Right hindlimb (tissue), 1 donor: ENCODE results near the gene FBXO15.

Source experiments
- DNase-seq: peaks from one replicate; pipeline ENCODE4 v3.0.0-alpha.2; 2018

The FBXO15 gene

DNA sequence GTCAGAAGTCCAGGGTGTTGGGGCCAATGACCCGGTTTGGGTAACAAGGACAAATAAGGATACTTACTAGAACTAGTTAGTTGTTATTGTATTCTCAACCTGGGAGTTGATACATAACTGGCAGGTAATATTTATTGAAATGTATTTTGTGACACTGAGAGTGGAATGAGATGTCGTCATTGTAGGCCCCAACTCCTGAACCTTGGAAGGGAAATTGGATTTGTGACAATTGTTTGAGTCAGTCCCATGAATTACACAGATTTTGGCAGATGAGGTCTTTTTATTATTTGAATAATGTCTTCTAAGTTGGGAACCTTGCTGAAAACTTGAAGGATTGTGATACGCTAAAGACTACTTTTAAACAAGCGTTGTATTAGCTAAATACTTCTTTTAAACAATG, 5.7 kb upstream of the FBXO15 start:
- no peak for DNase-seq

DNA sequence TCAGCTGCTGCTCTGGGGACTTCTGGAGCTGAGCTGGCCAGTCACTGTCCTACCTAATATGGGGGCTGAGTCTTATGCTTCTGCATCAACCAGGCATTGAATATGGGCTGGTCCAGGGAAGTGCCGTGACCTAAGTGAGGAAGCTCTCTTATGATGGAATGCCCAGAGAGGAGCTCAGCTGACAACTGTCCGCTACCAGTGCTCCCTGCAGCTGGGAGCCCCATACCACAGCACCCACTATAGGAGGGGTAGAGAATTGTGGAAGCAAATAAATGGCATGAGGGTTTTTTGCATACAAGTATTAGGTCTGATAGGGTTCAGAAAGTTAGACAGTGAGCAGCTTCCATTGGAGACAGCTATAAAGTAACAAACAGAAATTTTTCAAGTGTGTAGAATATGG, 5.2 kb upstream of the FBXO15 start:
- DNase-seq = no peak

DNA sequence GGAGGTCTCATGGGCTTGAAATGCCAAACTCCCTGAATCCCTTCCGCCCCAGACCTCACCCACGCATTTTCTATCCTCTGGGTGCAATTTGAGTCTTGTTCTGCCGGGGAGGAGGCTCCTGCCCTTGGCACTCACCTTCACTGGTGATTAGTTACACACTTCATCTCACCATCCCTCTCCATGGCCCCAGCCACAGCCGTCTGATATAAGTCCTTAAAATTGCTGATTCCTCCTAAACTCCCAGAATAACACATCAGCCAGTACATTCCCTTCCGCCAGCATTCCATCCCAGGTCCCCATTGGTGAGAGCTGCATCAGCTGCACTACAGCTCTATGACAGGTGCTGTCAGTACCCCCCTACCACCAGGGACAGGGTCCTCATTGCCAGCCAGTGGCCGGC, 4.6 kb upstream of the FBXO15 start:
- DNase-seq = no peak

- no peak for DNase-seq
Observed at GRCh38 chr18:74149878-74150277, 2.2 kb upstream of the FBXO15 start.

DNA sequence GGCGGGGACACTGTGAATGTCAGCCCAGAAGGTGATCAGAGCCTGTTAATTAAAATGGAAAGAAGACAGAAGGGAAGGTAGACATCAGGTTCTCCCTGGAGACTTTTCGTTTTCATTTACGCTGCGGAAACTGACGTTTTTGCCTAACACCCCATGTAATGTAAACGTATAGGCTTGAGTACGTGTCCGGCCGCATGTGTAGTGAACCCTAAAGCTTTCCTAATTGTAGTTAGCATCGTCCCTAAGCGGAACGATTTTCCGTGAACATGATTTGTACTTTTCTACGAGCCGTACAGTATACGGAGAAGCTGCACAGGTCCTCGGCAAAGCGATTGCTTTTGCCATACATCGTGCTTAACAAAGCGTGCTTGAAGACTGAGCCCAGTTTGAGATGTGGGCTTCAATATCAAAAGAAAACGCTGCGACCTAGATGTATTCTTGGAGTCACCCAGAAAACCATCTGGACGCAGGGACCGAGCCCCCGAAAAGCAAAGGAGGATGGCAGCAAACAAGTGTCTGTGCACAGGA, 973 bp upstream of the FBXO15 start:
- DNase-seq = no peak

- no peak for DNase-seq
Observed at GRCh38 chr18:74147491-74147778, 199 bp downstream of the FBXO15 start.

DNA sequence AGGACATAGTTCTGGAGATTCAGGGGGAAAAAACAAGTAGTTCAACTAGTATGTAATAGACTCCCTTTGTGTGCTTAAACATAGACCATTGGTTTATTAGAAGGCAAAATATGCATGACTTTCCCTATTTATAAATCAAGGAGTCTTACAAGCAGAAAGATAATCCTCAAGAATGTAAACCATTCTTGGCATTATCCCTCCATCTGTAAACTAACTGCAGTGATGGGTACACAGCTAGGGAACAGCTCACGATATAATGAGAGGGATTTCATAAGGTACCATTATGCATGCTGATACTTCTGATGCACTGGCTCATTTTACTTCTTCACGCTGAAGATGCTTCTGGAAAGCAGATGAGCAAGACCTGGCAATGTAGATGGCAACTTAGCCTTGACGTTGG, 878 bp downstream of the FBXO15 start:
- no peak for DNase-seq

DNA sequence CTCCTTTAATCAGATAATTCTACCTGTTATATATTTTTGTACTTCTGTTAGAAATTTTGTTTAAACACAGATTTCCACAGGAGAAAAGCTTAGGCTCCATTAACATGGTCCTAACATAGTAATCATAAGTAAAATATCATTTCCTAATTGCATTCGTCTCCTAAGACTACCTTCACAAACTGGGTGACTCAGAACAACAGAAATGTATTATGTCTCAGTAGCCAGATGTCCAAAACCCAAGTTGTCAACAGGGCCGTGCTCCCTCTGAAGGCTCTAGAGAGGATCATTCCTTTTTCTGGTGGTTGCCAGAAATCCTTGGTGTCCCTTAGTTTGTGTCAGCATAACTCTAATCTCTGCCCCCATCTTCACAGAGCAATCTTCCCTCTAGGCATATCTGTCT, 5.4 kb downstream of the FBXO15 start:
- DNase-seq = no peak

GRCh38 chr18:74141667-74142066, 6.0 kb downstream of the FBXO15 start:
- DNase-seq = no peak

- no peak for DNase-seq
Observed at GRCh38 chr18:74140582-74140981, 7.1 kb downstream of the FBXO15 start.

DNA sequence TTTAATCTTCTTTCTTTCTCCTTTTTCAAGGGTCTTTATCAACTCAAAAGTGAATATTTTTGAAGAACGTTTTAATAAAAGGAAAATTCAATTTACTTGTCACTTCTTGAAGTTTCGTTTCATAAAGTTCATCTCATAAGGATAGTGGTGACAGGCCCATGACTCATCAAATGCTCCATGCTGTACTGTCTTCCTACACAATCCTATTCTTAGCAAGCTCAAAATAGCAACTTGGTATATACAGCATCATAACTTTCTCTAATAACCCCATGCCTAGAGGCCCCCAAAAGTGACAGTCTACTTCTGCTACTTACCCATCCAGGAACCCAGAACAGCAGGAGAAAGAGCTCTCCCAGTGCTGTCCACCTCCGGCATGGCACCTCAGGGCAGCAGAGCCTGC, 7.7 kb downstream of the FBXO15 start:
- DNase-seq = no peak

GRCh38 chr18:74139411-74139810, 8.2 kb downstream of the FBXO15 start:
- DNase-seq = no peak

GRCh38 chr18:74137920-74138538, 9.6 kb downstream of the FBXO15 start:
- DNase-seq = no peak

DNA sequence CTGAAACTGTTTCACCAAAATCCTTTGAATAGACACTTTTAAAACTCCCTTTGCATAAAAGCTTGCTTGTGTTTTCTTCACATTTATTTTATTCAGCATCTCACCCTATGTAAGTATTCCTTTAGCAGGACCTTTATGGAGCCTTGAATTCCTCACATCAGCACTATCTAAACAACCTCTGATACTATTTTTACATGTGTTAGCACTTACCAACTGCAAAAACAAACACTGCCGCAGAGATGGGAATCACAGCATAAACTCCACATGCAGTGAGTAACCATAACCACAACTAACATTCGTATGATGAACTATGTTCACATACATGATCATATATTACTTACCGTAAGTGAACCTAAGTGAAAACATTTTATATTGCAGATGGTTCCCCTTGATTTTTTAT, 15.4 kb downstream of the FBXO15 start:
- no peak for DNase-seq

GRCh38 chr18:74131124-74131523, 16.5 kb downstream of the FBXO15 start:
- DNase-seq = no peak

DNA sequence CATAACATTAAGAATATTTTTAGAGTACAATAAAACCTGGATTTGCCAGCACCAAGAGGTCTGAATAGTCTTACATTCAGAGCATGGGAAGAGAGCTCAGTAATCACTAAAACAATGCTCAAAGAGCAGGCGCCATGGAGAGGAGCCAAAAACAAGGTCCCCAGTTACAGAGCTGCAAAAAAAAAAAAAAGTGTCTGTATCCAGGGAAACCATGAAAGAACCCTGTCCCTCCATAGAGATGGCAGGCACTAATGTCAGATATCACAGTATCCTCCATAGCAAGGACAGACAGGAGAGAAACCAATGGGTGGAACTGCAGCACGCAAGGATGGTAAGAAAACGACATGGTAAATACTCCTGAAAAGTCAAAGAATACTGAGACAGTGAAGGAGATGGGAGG, 19.5 kb downstream of the FBXO15 start:
- DNase-seq = no peak

GRCh38 chr18:74126684-74127655, 20.7 kb downstream of the FBXO15 start:
- no peak for DNase-seq

DNA sequence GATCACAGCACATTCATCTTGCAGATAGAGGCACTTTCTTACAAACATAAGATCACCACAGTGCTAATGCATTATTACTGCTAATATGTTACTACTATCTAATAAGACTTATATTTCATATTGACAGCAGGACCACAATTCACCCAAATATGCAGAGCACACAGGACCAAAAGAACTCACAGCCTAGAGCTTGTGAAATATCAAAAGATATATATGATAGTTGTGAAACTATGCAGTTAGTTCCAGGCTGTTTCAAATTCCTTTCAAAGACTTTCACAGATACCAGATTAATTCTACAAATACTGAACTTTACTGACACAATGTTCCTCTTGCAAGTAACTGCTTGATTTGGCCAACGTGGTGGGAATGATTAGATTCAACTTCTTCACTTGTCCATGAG, 23.0 kb downstream of the FBXO15 start:
- DNase-seq = no peak

- no peak for DNase-seq
Observed at GRCh38 chr18:74123200-74123599, 24.4 kb downstream of the FBXO15 start.

DNA sequence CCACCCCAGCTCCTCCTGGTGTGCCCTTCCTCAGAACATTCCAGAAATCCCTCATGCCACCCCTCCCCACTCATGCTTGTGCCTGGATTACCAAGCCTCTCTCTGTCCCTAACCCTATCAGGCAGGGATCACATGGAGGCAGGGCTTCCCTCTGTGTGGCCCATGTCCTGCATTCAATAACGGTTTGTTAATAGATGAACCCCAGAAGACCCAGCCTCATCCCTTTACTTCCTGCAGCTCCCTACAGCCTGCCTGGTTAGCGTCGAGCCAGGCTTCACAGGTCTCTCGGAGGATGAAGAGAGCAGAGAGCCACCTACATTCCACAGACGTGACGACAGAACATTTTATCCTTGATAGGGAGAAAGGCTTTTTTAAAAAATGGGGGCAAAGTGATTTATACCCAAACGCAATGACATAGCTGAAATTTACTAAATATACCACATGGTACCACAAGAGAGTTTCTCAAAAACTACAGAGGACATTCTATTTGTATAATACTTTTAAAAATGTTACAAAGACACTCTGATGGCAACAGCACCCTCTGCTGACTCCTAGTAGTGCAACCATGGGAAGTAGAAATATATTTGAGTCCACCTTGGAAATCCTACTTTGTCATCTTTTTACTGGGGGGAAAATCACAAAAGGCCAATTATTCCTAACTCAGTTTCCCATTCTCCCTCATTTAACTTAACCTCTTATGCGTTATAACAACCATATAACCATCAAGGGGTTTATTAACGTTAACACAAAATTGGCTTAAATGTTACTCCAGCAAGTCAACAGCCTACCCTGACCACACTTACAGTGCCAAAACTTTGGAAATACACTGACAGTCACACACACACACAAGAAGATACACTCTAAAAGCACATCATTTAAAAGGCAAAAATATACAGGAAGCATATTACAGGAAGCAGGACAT, 30.7 kb downstream of the FBXO15 start:
- peak; percentile 34 for DNase-seq

- no peak for DNase-seq
Observed at GRCh38 chr18:74115046-74115445, 32.6 kb downstream of the FBXO15 start.

DNA sequence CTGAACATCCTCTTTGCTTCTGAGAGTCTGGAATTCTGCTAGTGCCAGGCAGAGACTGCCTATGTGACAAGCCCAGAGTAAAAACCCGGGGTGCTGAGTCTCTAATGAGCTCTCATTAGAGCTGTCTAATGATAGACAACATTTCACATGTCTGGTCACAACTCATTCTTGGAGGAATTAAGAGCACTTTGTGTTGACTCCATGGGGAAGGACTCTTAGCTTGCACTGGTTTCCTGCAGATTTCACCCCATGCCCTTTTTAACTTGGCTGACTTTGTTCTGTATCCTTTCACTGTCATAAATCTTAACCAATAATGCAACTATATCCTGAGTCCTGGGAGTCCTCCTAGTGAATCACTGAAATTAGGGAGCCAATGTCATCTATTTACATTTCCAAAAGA, 33.5 kb downstream of the FBXO15 start:
- no peak for DNase-seq

- DNase-seq = no peak
Observed at GRCh38 chr18:74113711-74114110, 33.9 kb downstream of the FBXO15 start.
